Stomach (tissue), 4 donors: ENCODE results near the gene SPATA32.

Source experiments
- POLR2AphosphoS5 ChIP-seq, 3 donors: sonication (generic); formaldehyde crosslinking; IDR thresholded peaks; one replicate each; pipeline ENCODE4 v1.6.1; 2016; ENCODE audit warnings: antibody characterized with exemption in 3 of 3
- TF ChIP-seq, protein P1 (sequence below), 7 experiments: fragments of 450-650 bp in 4 of 7; fragments of 200-600 bp in 3 of 7; sonication (generic) in 3 of 7; IDR thresholded peaks; one replicate each; pipeline ENCODE4 v1.5.1; 2016 to 2019; ENCODE audit warnings: antibody characterized with exemption in 7 of 7, control low read depth in 2 of 7, mild to moderate bottlenecking in 1 of 7

DNA sequence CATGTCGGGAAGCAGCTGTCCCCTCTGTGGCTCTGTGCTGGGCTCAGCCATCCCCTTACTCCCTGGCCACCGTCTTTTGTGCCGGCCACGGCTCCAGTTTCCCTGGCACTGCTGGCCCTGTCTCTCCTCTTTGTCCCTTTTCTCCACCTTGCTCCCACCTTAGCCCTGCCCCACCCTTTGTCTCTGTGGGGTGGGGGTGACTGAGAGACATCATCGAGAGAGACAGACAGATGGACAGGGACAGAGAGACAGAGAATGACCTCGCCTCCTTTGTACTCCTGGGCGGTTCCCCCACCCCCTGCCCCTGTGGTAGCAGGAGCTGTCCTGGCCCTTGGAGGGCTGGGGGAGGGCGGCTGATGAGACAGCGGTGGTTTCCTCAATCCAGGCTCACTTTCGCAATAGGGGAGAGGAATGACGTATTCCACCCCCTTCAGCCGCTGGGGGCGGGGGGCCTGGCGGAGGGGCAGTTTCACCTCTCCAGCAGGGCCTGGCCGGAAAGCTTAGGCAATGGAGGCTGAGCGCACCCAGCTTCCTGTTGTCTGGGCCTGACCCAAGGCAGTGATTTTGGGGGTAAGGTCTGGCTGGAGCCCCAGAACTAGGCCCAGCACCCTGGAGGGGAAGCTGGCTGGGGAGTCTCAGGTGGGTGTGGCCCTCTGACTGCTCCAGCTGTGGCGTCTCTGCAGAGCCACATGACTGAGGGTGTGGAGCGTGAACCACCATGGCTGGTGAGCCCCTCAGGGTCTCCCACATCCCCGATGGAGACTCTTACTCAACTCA is 32.9 kb downstream of the SPATA32 start:
- TF ChIP-seq POLR2AphosphoS5 (IDR thresholded peaks at IDR 0.05), result peak; percentile 2 to 54 (median 29)
- TF ChIP-seq, protein P1, sequence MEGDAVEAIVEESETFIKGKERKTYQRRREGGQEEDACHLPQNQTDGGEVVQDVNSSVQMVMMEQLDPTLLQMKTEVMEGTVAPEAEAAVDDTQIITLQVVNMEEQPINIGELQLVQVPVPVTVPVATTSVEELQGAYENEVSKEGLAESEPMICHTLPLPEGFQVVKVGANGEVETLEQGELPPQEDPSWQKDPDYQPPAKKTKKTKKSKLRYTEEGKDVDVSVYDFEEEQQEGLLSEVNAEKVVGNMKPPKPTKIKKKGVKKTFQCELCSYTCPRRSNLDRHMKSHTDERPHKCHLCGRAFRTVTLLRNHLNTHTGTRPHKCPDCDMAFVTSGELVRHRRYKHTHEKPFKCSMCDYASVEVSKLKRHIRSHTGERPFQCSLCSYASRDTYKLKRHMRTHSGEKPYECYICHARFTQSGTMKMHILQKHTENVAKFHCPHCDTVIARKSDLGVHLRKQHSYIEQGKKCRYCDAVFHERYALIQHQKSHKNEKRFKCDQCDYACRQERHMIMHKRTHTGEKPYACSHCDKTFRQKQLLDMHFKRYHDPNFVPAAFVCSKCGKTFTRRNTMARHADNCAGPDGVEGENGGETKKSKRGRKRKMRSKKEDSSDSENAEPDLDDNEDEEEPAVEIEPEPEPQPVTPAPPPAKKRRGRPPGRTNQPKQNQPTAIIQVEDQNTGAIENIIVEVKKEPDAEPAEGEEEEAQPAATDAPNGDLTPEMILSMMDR (IDR thresholded peaks at IDR 0.05), result no peak
